Adrenal gland (tissue), 12 donors: ENCODE measurements around the gene FLVCR2. TPM values are rescaled to one million over a fixed set of nuclear protein-coding genes. Genes with fewer than 3 reads are reported as not detected.

Experiments used
- DNase-seq, 7 donors: peaks; one replicate each; pipeline ENCODE4 v3.0.0-alpha.2; 2019 to 2020
- H3K27ac ChIP-seq, 5 donors: fragments of 200-600 bp; sonication (generic) in 4 of 5; 1 replicate in 3 of 5; 2 replicates in 2 of 5; pipeline versions ENCODE4 v1.5.1 to v1.8.0; 2016 to 2020; ENCODE audit warnings: mild to moderate bottlenecking in 1 of 5
- H3K27me3 ChIP-seq: fragments of 200-600 bp; 2 replicates; pipeline ENCODE4 v1.8.0; 2021
- H3K36me3 ChIP-seq, 2 donors: fragments of 200-600 bp; replicated peaks in 1 of 2; 1 replicate in 1 of 2; 2 replicates in 1 of 2; pipeline versions ENCODE4 v1.5.1 to v1.8.0; 2018 to 2022
- H3K4me1 ChIP-seq, 2 donors: fragments of 200-600 bp; replicated peaks in 1 of 2; 1 replicate in 1 of 2; 2 replicates in 1 of 2; pipeline versions ENCODE4 v1.5.1 to v1.8.0; 2018 to 2021
- H3K4me3 ChIP-seq, 4 donors: fragments of 200-600 bp; sonication (generic) in 3 of 4; one replicate each; pipeline ENCODE4 v1.5.1; 2016 to 2018
- H3K9me3 ChIP-seq, 3 donors: fragments of 200-600 bp; sonication (generic) in 1 of 3; replicated peaks in 1 of 3; 1 replicate in 2 of 3; 2 replicates in 1 of 3; pipeline versions ENCODE4 v1.5.1 to v1.8.0; 2016 to 2021
- CTCF ChIP-seq, 6 experiments: fragments of 450-650 bp in 4 of 6; fragments of 200-600 bp in 2 of 6; sonication (generic) in 1 of 6; IDR thresholded peaks; 1 replicate in 5 of 6; 2 replicates in 1 of 6; pipeline versions ENCODE4 v1.5.1 to v1.8.0; 2016 to 2021; ENCODE audit warnings: antibody characterized with exemption in 6 of 6, mild to moderate bottlenecking in 2 of 6, moderate library complexity in 1 of 6
- POLR2A ChIP-seq, 2 donors: fragments of 450-650 bp; IDR thresholded peaks; one replicate each; pipeline ENCODE4 v1.6.1; 2017; ENCODE audit warnings: antibody characterized with exemption in 2 of 2, mild to moderate bottlenecking in 2 of 2, moderate library complexity in 1 of 2
- WGBS, 4 donors: extraction: QIAGEN DNeasy Blood & Tissue Kit in 2 of 4; methylation state at CpG; one replicate each; pipeline versions ENCODE4 v1.1.5 to v1.1.7; 2013 to 2017; 5-methylcytosine and 5-hydroxymethylcytosine counted together
- intact Hi-C, 2 donors: fragments of 100-400 bp; cut with DNase I; formaldehyde crosslinking; loops; one replicate each; pipeline versions ENCODE4 v1.14.1 to v1.15.0; 2022 to 2023
- polyA plus RNA-seq, 3 donors: library from polyadenylated mRNA; stranded (reverse); fragments of 200-250 nt in 2 of 3; fragments of 350-450 nt in 1 of 3; fragmentation: Illumina TruSeq in 1 of 3; extraction: RNeasy Lipid Tissue Mini Kit (QIAGEN cat#74804) in 1 of 3; gene quantifications; one replicate each; pipeline ENCODE4 v1.2.3, GENCODE V29; 2013 to 2014
- total RNA-seq, 9 donors: library from RNA; depleted of rRNA in 4 of 9; stranded (reverse); fragments of >200 nt in 4 of 9; fragments of 120-200 nt in 1 of 9; fragmentation: NEBNext Ultra II Directional in 1 of 9; extraction: Animal tissue kit (Norgen Biotek cat#: 25700) in 1 of 9; gene quantifications; one replicate each; pipeline versions ENCODE4 v1.1.0 to v1.2.4, GENCODE V29; 2013 to 2023
- donor health status: healthy with polysubstance abuse.
- donor health status: Bipolar disorder and iron deficiency.
- donor health status: DM: yes; HTN: yes; CAD: no.
- donor health status: DM: no; HTN: no; CAD: no.
- donor health status: DM: no; HTN: no; CAD: no.
- donor health status: DM: yes; HTN: yes; CAD: no.

Gene FLVCR2
- total and polyA plus RNA-seq, 12 donors: 8.8 to 428 (median 25.4) TPM

DNA sequence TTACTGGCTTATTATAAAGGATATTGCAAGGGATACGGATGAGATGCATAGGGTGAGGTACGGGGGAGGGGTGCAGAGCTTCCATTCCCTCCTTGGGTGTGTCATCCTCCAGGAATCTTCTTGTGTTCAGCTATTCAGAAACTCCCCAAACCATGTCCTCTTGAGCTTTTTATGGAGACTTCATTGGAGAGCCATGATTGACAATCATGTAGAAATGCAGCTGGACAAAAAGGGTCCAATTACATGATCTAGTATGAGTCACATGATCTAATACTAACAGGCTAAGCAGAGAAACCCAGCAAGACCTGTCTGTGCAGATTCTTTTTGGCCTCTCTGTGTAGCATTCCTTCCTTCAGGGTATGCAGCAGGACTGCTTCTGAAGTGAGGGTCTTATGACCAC is 23.9 kb upstream of the FLVCR2 start:
- Histone ChIP-seq H3K4me3 (no peak overlapping the region), H3K36me3 (no peaks in the 10 kb centered on the region), H3K27me3 (no peaks in the 10 kb centered on the region), H3K27ac (no peak overlapping the region), H3K4me1 (no peaks in the 10 kb centered on the region), H3K9me3 (no peaks in the 10 kb centered on the region)
- DNase-seq: no peak
- intact Hi-C loops: no loop called here
- WGBS, 4 donors: 44 to 50% (median 47%) methylated on average over 2 of the region's 2 CpGs
- TF ChIP-seq CTCF (IDR thresholded peaks at IDR 0.05) (no peak), POLR2A (IDR thresholded peaks at IDR 0.05) (no peak)

GRCh38 chr14:75558440-75558839 is 20.0 kb upstream of the FLVCR2 start:
- 72 to 85% (median 80%) methylated on average over 5 of the region's 5 CpGs for WGBS, 4 donors
- peaks cover 0 to 13% of the 10 kb centered on the region in 2 donors for H3K4me1 ChIP-seq

DNA sequence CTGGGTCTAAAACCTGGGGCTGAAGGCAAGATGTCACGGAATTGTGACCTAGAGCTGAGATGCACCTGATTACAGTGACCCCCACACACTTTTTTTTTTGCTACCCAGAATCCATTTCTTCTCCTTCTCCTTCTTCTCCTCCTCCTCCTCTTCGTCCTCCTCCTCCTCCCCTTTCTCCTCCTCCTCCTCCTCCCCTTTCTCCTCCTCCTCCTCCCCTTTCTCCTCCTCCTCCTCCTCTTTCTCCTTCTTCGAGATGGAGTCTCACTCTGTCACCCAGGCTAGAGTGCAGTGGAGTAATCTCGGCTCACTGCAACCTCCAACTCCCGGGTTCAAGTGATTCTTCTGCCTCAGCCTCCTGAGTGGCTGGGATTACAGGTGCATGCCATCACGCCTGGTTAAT is 19.4 kb upstream of the FLVCR2 start:
- H3K36me3 ChIP-seq: no peaks in the 10 kb centered on the region
- peaks cover 0 to 13% of the 10 kb centered on the region in 2 donors for H3K4me1 ChIP-seq
- no peak overlapping the region for H3K27ac ChIP-seq
- H3K27me3 ChIP-seq: no peaks in the 10 kb centered on the region
- no peak for DNase-seq
- TF ChIP-seq POLR2A (IDR thresholded peaks at IDR 0.05): no peak
- TF ChIP-seq CTCF (IDR thresholded peaks at IDR 0.05): no peak
- intact Hi-C loops: no loop called here
- no peak overlapping the region for H3K4me3 ChIP-seq
- no peaks in the 10 kb centered on the region for H3K9me3 ChIP-seq
- WGBS, 4 donors: 81 to 93% (median 92%) methylated on average over 6 of the region's 6 CpGs

More at GRCh38 chr14:75558440-75558839, 20.0 kb upstream of the FLVCR2 start:
- intact Hi-C loops: no loop called here
- no peak for DNase-seq
- TF ChIP-seq POLR2A (IDR thresholded peaks at IDR 0.05) (no peak), CTCF (IDR thresholded peaks at IDR 0.05) (no peak)
- H3K36me3 ChIP-seq: no peaks in the 10 kb centered on the region
- no peak overlapping the region for H3K27ac ChIP-seq
- no peaks in the 10 kb centered on the region for H3K9me3 ChIP-seq
- no peak overlapping the region for H3K4me3 ChIP-seq
- H3K27me3 ChIP-seq: no peaks in the 10 kb centered on the region

GRCh38 chr14:75559451-75560222 is 18.8 kb upstream of the FLVCR2 start:
- H3K4me1 ChIP-seq: peaks cover 0 to 13% of the 10 kb centered on the region in 2 donors
- 87 to 93% (median 90%) methylated on average over 6 of the region's 6 CpGs for WGBS, 4 donors

More at GRCh38 chr14:75559451-75560222, 18.8 kb upstream of the FLVCR2 start:
- H3K36me3 ChIP-seq: no peaks in the 10 kb centered on the region
- no peak overlapping the region for H3K4me3 ChIP-seq
- DNase-seq: peak in 6 of 7 donors; percentile 35 to 73 (median 51)
- H3K27ac ChIP-seq: no peak overlapping the region
- intact Hi-C loops: no loop called here
- no peaks in the 10 kb centered on the region for H3K9me3 ChIP-seq
- no peaks in the 10 kb centered on the region for H3K27me3 ChIP-seq
- TF ChIP-seq POLR2A (IDR thresholded peaks at IDR 0.05): no peak
- TF ChIP-seq CTCF (IDR thresholded peaks at IDR 0.05): no peak
